GM21786 (cell line): Measurements from ENCODE around the gene PTGIS.

Experiments
- ATAC-seq: cut with Tn5 transposase; IDR thresholded peaks from one replicate; pipeline ENCODE4 v1.9.1; 2021; ENCODE audit not compliant: unreplicated experiment

The PTGIS gene

GRCh38 chr20:49532285-49532946 lies 35.5 kb downstream of the PTGIS start:
- no peak for ATAC-seq

- ATAC-seq, result no peak
These were observed 38.5 kb downstream of the PTGIS start for GRCh38 chr20:49529470-49529869.

GRCh38 chr20:49526568-49526967 lies 41.4 kb downstream of the PTGIS start:
- ATAC-seq, result no peak

GRCh38 chr20:49526056-49526455 lies 41.9 kb downstream of the PTGIS start:
- no peak for ATAC-seq

- ATAC-seq, result no peak
These were observed 44.1 kb downstream of the PTGIS start for GRCh38 chr20:49523767-49524360.

GRCh38 chr20:49521356-49521755 lies 46.6 kb downstream of the PTGIS start:
- ATAC-seq, result no peak

- ATAC-seq, result no peak
These were observed 48.1 kb downstream of the PTGIS start for GRCh38 chr20:49519777-49520359.

GRCh38 chr20:49519212-49519712 lies 48.7 kb downstream of the PTGIS start:
- no peak for ATAC-seq

- no peak for ATAC-seq
These were observed 49.4 kb downstream of the PTGIS start for GRCh38 chr20:49518576-49518975.

- no peak for ATAC-seq
These were observed 50.2 kb downstream of the PTGIS start for GRCh38 chr20:49517805-49518100.

GRCh38 chr20:49516916-49517804 lies 50.8 kb downstream of the PTGIS start:
- ATAC-seq, result no peak

GRCh38 chr20:49515586-49515985 lies 52.4 kb downstream of the PTGIS start:
- no peak for ATAC-seq

- no peak for ATAC-seq
These were observed 54.4 kb downstream of the PTGIS start for GRCh38 chr20:49513517-49513916.

GRCh38 chr20:49513009-49513408 lies 54.9 kb downstream of the PTGIS start:
- no peak for ATAC-seq

GRCh38 chr20:49511788-49512525 lies 56.0 kb downstream of the PTGIS start:
- ATAC-seq, result no peak

GRCh38 chr20:49510562-49511122 lies 57.3 kb downstream of the PTGIS start:
- ATAC-seq, result no peak

- ATAC-seq, result no peak
These were observed 59.3 kb downstream of the PTGIS start for GRCh38 chr20:49508435-49509199.

GRCh38 chr20:49507741-49508434 lies 60.0 kb downstream of the PTGIS start:
- no peak for ATAC-seq

GRCh38 chr20:49505518-49505917 lies 62.4 kb downstream of the PTGIS start:
- ATAC-seq, result no peak
